NCI-H69 (cell line): Measurements from ENCODE around the gene RAE1.
"Not testable (repeated sequence)": the region's sequence is repeated elsewhere in the genome, so short reads cannot be mapped to it uniquely, and the experiment has no call there.

Experiments used
- DNase-seq: peaks from one replicate; lab custom pipeline; 2025; lab: John Stamatoyannopoulos, UW

The RAE1 gene

GRCh38 chr20:57326667-57327455, 24.2 kb upstream of the RAE1 start:
- DNase-seq: peak; percentile 82

GRCh38 chr20:57327820-57328219, 23.2 kb upstream of the RAE1 start:
- no peak for DNase-seq

- DNase-seq: peak; percentile 5
Measured at GRCh38 chr20:57329608-57330221, 21.3 kb upstream of the RAE1 start, which contains the start of gene SPO11. SPO11 (plus strand) TSS chr20:57329803; CDS start chr20:57329868, 65 bp downstream.

- DNase-seq: no peak
Measured at GRCh38 chr20:57330998-57331397, 20.1 kb upstream of the RAE1 start.

- DNase-seq: peak; percentile 27
Measured at GRCh38 chr20:57332105-57333089, 18.7 kb upstream of the RAE1 start.

GRCh38 chr20:57335392-57335791, 15.7 kb upstream of the RAE1 start:
- peak; percentile 20 for DNase-seq

GRCh38 chr20:57341663-57342062, 9.4 kb upstream of the RAE1 start:
- DNase-seq: peak; percentile 11

- DNase-seq: no peak
Measured at GRCh38 chr20:57342829-57343228, 8.2 kb upstream of the RAE1 start.

- peak; percentile 61 for DNase-seq
Measured at GRCh38 chr20:57346477-57346876, 4.6 kb upstream of the RAE1 start.

- no peak for DNase-seq
Measured at GRCh38 chr20:57347393-57347792, 3.7 kb upstream of the RAE1 start.

- DNase-seq: not testable (repeated sequence)
Measured at GRCh38 chr20:57348200-57348921, 2.7 kb upstream of the RAE1 start.

GRCh38 chr20:57348922-57349574, 2.0 kb upstream of the RAE1 start:
- DNase-seq: not testable (repeated sequence)

GRCh38 chr20:57350081-57350710, 859 bp upstream of the RAE1 start:
- no peak for DNase-seq

- DNase-seq: not testable (repeated sequence)
Measured at GRCh38 chr20:57350726-57351041, 371 bp upstream of the RAE1 start.

GRCh38 chr20:57352305-57352704, 1.2 kb downstream of the RAE1 start:
- no peak for DNase-seq

GRCh38 chr20:57353351-57353750, 2.3 kb downstream of the RAE1 start:
- DNase-seq: no peak

GRCh38 chr20:57361517-57361916, 10.5 kb downstream of the RAE1 start:
- no peak for DNase-seq

- no peak for DNase-seq
Measured at GRCh38 chr20:57364451-57364850, 13.4 kb downstream of the RAE1 start.

- no peak for DNase-seq
Measured at GRCh38 chr20:57369596-57369995, 18.5 kb downstream of the RAE1 start.

- DNase-seq: no peak
Measured at GRCh38 chr20:57370316-57370715, 19.3 kb downstream of the RAE1 start.

- DNase-seq: no peak
Measured at GRCh38 chr20:57371363-57371762, 20.3 kb downstream of the RAE1 start.
